Left kidney (tissue), 8 donors: Measurements from ENCODE around the gene DSG2. TPM values are rescaled to one million over a fixed set of nuclear protein-coding genes. Genes with fewer than 3 reads are reported as not detected.
"Not testable (repeated sequence)": the region's sequence is repeated elsewhere in the genome, so short reads cannot be mapped to it uniquely, and the experiment has no call there.

Experiments
- DNase-seq: peaks from one replicate; pipeline ENCODE4 v3.0.0-alpha.2; 2013
- long read RNA-seq, 8 donors: transcript quantifications; one replicate each; lab custom pipeline, GENCODE V29; 2026
- polyA plus RNA-seq: library from polyadenylated mRNA; unstranded; fragments of 120-200 nt; gene quantifications from one replicate; pipeline ENCODE4 v1.2.1, GENCODE V29; 2013; ENCODE audit not compliant: insufficient read length

Gene DSG2
- 55.9 TPM for polyA plus RNA-seq
- long read RNA-seq, donor 1, full-length matches to known transcripts: 7 of 18 reads
- long read RNA-seq, donor 1, partial matches to known transcripts: 11 of 18 reads
- long read RNA-seq, donor 1, other reads (novel, unspliced or antisense): 0 of 18 reads
- long read RNA-seq, donor 2, full-length matches to known transcripts: 4 of 65 reads
- long read RNA-seq, donor 2, partial matches to known transcripts: 61 of 65 reads
- long read RNA-seq, donor 2, other reads (novel, unspliced or antisense): 0 of 65 reads
- long read RNA-seq, donor 3, full-length matches to known transcripts: 2 of 2 reads
- long read RNA-seq, donor 3, partial matches to known transcripts: 0 of 2 reads
- long read RNA-seq, donor 3, other reads (novel, unspliced or antisense): 0 of 2 reads
- long read RNA-seq, donor 4: 0 reads
- long read RNA-seq, donor 5, full-length matches to known transcripts: 13 of 13 reads
- long read RNA-seq, donor 5, partial matches to known transcripts: 0 of 13 reads
- long read RNA-seq, donor 5, other reads (novel, unspliced or antisense): 0 of 13 reads
- long read RNA-seq, donor 6, full-length matches to known transcripts: 3 of 3 reads
- long read RNA-seq, donor 6, partial matches to known transcripts: 0 of 3 reads
- long read RNA-seq, donor 6, other reads (novel, unspliced or antisense): 0 of 3 reads
- long read RNA-seq, donor 7, full-length matches to known transcripts: 7 of 7 reads
- long read RNA-seq, donor 7, partial matches to known transcripts: 0 of 7 reads
- long read RNA-seq, donor 7, other reads (novel, unspliced or antisense): 0 of 7 reads
- long read RNA-seq, donor 8, full-length matches to known transcripts: 1 of 1 reads
- long read RNA-seq, donor 8, partial matches to known transcripts: 0 of 1 reads
- long read RNA-seq, donor 8, other reads (novel, unspliced or antisense): 0 of 1 reads

DNA sequence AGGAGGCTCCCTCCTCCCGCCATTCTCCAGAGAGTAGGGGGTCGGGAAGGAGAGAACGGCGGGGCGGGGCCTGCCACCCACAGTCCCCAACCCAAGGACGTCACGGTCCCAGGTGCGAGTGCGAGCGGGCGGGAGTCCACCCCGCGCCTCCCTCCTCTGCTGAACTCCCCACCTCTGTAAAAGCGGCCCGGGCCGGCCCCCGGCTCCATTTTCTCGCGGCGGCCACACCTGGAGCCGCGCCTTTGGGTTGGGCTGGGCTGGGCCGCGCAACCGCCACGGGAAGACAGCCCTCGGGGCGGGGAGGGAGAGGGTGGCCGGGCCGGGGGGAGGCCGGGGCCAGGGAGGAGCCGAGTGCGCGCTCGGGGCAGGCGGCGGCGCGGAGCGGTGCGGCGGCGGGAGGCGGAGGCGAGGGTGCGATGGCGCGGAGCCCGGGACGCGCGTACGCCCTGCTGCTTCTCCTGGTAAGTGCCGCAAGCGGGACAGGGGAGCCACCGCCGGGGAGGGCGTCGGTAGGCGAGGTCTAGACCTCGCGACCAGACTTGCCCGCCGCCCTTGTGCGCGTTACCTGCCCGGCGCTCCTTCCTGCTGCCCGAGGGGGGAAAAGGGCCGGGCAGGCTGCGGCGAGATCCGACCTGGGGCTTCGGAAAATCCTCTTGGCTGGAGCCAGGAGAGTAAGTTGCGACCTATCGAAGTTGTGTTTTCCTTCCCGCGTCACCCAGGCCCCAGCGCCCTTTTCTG, at the start of gene DSG2:
DSG2 (plus strand) TSS at position 342 of the 738 bp plus-strand sequence; CDS start at position 417, 75 bp downstream.
- DNase-seq: peak; percentile 53

DNA sequence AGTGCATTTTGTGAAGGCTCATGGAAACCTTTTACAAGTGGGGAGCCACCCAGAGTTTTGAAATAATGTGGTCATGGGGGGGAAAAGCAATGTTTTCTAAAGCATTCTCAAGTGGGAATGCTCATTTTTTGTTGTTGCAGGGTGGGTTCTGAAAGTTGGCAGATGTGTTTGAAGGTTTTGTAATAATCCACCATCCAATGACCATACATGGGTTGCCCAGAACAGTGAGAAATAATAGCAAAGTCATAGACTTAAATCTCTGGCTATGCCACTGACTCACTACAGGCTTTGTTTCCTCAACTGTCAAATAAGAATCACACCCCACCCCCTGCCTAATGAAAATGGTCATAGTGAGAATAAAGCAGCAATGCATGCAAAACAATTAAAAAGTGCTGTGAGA, 47.6 kb upstream of the DSG2 start:
- DNase-seq: no peak

DNA sequence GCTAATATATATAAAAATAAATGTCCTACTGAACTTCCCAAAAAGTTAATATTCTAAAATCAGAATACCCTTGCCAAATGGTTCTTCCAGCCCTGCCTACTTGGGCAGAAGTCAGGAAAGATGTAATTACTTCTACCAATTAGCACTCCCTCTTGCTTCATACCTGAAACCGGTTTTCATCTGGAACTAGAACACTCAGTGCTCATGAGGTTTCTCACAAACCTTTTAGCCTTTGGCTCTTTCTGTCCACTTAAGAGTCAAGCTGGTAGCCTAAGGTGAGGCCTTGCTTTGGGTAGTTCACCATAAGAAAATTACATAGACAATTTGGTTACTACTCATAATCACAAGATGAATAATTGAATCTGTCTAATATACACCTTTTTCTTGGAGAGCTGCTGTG, 46.4 kb upstream of the DSG2 start:
- no peak for DNase-seq

DNA sequence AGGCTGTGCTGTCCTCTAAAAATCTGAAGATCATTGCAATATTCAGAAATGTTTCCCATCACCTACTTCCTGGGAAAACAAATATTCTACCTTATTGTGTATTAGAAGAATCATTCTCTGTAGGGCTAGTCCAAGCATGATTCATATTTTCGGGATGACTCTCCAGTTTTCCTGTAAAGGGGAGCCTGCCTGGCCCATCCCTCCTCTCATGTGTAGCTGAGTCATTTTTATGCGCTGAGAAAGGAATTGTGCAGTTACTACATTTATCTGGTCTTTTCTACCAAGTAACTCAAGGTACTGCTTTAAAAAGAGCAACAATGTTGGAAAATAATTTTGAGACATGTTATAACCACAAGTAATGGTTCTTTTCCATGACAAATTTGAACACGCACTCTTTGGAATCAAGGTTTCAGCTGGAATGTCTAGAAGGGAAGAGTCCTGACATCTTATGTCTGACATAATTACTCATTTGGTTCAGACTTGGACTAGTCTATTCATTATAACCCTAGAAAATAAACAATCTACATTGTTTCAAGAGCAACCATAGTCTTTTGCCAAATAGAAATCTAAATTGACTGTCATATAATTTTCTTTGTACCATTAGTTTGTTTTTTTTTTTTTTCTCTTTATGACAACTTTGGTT, 43.8 kb upstream of the DSG2 start:
- no peak for DNase-seq

DNA sequence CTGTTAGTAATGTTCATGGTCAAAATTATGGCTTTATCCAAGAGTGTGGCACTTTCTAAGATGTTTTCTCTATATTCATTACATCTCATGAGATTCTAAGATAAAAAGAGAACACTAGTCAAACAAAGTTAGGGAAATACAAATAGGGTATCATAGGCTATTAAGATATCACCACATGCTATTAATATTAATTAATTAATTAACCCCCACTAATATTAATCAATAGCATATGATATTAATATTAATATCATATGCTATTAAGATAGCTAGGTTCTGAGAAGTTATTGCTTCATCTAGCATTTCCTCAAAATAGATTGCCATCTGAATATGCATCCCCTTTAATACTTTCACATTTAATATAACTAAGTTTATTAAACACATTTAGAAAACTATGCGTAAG, 28.3 kb upstream of the DSG2 start:
- DNase-seq: no peak

DNA sequence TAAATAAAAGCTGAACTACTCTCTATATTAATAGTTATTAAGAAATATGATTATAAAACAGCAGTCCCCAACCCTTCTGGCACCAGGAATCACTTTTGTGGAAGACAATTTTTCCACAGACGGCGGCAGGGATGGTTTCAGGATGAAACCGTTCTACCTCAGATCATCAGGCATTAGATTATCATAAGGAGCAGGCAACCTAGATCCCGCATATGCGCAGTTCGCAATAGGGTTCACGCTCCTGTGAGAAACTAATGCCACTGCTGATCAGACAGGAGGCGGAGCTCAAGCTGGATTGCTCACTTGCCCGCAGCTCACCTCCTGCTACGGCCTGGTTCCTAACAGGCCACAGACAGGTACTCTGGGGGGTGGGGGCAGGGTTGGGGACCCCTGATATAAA, 19.3 kb upstream of the DSG2 start:
- DNase-seq: no peak

DNA sequence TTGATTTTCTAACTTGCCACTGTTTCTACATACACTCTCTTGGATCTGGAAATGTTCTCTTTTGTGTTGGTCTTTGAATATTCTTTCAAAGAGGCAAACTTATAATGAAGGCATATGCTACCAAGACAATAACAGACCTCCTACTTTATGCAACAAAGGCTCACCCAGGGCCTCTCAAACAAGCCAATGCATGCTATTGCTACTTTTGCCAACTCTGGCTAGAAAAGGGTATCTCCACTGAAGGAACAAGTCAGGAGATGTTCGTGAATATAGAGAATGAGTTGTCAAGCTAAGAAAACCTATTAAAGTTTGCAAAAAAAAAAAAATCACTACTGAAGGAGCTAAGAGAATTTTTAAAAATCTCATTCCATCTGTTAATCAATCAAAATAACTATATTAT, 15.9 kb upstream of the DSG2 start:
- no peak for DNase-seq

DNA sequence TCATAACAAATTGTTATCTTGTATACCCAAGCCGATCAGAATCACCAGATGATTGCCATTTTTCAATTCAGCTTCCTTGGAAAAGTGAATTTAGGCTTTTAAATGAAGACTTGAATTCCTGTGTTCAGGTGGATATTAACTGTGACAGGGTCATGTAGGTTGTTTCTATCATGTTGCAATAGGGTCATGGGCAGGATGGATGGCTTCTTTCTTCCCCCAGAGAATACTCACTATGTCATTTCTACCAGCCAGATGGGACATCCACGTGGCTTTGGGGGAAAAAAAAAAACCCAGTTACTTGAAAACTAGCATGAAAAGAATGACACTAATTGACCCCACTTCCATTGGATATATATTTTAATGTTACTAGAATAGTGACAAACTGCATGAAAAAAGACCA, 14.6 kb upstream of the DSG2 start:
- no peak for DNase-seq

DNA sequence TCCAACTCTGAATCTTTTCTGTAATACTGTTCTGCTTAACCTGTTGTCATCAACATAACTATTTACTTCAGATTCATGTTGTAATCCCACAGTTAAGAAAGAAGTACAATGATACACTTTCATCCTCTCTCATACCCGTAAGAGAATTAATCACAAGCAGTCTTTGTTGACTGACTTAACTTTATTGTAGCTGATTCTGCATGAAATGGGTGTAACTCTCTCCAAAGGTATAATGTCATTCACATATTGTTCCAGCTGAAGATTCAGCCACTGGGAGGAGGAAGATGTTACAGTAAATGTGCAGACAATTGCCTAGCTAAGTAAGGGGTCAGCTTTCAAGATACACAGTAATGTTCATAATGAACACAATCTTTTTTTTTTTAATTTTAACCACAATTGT, 13.5 kb upstream of the DSG2 start:
- DNase-seq: no peak

DNA sequence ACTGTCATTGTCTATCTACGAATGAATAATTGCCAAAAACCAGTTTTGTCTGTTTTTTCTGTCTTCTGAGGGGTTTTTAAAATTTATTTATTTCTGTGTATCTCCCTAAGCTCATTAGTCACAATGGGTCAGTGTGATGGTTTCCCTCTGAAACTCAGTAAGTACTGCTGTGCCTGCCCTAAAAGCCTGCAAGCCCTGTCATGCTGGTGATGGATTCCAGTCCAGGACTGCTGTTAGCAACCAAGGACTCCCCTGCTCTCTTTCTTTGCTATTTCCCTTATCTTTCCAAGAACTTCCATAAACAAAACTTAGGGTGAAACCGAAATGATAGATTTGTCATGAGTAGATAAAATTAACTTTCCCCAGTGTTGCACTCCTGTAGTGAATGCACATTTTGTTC, 11.8 kb upstream of the DSG2 start:
- no peak for DNase-seq

DNA sequence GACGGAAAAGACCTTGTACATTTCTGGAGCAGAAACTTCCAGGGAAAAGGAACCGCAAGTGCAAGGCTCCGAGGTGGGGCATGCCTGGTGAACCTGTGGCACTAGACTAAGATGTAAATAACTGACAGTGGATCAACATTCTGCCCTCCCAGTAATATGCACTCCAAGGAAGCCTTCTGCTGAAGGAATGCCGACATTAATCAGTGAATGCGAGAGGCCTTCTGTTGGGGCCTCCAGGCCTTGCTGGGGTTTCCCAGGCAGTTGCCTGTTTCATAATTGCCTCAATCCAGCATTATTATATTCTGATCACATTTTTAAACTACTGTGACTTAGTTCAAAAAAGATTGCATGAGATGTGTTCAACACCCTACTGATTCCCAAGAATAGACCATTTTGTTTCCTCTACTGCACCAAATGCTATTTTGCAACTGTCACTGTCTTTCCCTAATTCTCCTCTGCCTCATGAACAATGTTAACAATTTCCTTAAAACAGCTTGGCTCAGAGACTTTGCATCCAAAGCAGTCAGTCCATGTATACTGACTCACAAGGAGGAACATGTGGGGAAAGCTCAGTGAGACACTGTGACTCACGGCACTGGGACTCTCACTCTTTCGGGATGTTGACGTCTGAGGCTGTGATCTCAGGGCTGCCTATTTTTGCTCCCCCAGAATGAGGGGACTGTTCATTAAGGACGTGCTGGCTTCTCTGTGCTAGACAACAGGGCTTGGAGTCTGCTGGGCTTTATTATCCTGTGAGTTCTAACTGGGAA, 10.5 kb upstream of the DSG2 start:
- DNase-seq: no peak

DNA sequence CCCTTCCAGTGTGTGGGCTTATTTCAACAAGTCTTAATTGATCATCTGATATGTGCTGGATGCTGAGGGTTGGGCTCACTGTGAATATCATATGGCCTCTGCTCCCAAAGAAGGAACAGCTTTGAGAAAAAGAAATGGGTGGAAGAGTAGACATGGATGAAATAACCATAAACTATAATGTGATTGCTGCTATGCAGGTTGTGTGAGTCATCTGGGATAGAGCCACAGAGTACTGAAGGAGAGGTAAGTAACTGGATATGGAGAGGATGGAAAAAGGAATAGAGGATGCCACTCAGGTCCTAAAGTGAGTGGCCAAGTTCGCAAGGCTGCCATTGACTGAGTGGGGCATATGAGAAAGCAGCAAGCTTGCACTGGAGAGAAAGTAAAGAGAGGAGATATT, 8.7 kb upstream of the DSG2 start:
- DNase-seq: no peak

DNA sequence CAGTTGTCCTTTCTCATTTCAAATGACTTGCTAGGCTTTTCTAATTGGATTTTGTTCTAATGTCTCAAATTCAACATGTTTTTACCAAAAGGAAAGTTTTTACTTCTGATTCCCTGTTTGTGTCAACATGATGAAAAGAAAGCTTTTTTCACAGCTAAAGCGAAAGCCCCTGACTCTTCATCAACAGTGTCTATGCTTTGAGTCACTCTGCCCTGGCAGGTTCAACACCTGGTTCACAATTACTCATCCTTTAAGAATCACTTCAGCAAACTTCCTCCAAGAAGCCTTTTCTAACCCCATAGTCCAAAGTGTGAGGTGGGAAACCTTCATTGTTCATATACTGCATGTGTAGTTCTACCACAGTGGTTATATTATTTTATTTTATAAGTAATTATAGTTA, 7.6 kb upstream of the DSG2 start:
- no peak for DNase-seq

DNA sequence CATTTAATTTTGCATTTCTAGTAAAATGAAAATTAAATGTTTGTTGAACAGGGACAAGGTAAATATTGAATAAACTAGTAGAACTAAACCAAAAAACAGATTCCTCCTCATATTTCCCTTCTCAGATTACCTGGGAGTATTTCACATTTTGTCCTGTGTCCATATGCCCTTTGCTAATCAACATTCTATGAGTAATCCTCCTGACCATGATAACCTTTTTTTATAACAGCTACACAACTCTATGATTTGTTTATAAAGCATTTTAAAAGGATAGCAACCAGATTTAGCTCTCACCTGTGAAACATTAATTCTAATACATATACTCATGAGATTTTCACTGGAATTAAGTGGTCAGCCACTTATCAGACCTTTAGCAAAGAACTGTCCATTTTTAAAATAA, 7.1 kb upstream of the DSG2 start:
- DNase-seq: no peak

DNA sequence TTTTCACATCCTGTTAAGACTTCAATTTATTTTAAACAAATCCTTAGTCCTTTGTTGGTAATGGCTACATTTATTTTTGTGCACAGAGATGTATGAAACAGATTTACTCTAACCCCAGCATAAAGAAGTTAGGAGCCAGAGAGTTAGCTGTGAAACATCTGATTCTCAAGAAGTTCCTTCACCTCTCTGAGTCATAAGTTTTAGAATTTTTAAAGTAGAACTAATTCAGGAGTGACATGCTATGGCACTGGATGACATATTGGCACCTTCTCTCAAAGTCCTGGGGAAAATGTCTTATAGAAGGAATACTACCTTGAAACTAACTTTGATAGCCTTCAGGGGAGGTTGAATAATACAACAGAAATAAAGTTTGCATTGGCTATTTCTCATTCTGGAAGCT, 6.4 kb upstream of the DSG2 start:
- no peak for DNase-seq

DNA sequence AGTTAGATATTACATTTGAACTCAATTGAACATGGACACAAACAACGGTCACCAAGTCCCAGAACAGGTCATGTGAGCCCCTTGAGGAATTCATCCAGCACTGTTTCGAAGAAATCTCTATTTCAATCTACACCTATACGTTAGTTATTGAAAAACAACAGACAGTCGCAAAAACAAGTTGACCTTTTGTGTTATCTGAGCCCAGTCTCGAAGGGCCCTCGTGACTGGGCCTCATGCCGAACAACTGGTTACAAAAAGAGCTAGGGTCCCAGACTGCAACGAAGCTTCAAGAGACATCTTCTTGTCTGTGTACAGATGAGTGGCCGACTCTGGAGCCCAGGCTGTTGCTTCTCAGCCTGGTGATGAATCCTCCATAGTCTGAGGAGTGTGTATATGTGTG, 5.3 kb upstream of the DSG2 start:
- no peak for DNase-seq

DNA sequence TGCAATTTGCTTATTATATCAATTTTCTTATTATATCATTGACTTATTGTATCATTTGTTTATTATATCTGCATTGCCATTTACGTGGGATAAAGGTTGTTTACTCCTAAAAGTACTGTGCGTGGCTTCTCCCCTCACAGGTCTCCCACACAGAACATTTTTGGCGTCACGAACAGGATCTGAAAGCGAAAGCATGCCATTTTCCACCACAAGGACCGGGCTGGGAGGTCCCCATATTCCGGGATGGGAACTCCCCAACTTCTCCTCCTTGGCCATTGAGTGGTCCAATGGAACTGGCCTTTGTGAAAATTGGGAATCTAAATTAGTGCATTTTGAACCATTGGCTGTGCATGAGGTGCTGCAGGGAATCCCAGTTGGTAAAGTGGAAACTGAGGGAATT, 4.8 kb upstream of the DSG2 start:
- no peak for DNase-seq

DNA sequence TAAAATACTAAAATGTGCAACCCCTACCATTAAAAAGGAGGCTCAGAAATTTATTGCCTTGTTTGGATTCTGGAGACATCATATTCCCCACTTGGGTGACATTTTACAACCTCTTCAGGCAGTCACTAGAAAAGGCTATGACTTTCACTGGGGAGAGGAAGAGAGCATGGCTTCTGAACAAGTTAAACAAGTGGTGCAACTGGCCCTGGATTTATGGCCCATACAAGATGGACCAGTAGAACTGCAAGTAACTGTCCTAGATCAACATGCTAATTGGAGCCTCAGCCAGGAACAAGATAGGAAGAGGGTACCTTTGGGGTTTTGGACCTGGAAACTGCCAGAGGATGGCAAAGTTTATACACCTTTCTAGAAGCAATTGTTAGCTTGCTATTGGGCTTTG, 4.0 kb upstream of the DSG2 start:
- DNase-seq: no peak

DNA sequence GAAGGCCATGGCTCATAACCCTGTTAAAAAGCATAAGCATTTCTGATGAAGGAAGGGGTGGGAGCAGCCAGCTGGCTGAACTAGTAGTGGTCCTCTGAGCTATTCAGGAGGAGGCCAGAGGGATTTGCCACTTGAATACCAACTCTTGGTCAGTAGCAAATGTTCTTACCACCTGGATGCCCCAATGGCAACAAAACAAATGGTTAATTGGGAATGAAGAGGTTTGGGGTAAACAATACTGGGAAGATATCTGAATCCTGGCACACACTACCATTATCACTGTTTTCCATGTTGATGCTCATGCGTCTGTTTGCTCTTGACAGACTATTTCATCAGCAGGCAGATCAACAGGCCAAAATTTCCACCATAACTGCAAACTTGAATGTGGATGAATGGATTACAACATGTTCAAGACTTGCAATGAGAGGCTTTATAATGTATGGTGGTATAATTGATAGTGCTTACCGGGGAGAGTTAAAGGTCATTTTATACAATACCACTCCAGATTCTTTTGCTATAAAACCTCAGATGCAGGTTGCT, 3.2 kb upstream of the DSG2 start:
- not testable (repeated sequence) for DNase-seq

DNA sequence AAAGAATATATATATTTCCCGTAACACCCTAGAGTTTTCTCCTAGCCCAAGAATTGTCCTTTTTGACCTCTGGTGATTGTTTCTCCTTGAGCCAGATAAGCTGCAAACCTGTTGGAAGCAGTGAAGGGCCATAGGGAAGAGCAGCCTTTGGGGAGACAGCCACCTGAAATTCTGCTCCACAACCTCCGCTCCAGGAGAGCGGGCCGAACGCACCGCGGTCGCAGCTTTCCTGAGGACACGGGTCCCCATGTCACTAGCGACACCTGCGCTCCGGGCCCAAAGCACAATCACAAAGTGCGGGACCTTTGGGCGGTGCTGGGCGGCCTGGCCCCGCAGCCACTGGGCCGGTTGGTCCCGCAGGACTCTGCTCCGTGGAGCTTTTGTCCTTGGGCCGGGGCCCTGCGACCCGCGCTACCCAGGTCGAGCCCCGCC, 557 bp upstream of the DSG2 start:
- peak; percentile 7 for DNase-seq
